ENCODE results near the gene CORO2B.
A peak's percentile ranks its signal among the peaks of the same experiment; 100 is the strongest.
"Not testable (repeated sequence)": the region's sequence is repeated elsewhere in the genome, so short reads cannot be mapped to it uniquely, and the experiment has no call there.

The CORO2B gene

DNA sequence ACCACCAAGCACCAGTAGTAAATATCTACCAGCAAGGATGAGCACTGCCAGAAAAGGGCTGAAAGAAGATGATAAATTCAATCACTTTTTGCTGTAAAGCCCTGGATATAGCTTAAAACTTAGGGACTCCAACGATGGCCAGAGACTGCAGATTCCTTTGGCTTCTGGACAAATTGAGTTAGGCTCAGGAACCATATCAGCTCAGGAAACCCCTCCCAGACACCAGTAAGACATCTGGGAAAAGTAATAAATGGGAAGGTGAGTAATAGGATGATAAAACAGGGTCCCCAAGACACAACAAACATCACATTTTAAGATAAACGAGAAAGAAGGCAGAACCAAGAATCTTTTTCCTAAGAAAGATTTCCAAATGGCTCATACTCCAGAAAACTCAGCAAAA, 176.9 kb downstream of the CORO2B start:
- DNase-seq (ENCODE audit: low spot score in 2 of 2), result no peak
- H3K4me1 ChIP-seq, result no peaks in the 10 kb centered on the region
- H3K27me3 ChIP-seq (ENCODE audit: low read depth), result peaks cover 12% of the 10 kb centered on the region
- no peaks in the 10 kb centered on the region for H3K36me3 ChIP-seq (replicated peaks)
- no peaks in the 10 kb centered on the region for H3K9me3 ChIP-seq
- no peak overlapping the region for H3K4me3 ChIP-seq
- in situ Hi-C loops (cut with MboI; ENCODE audit: low sequenced_read_pairs), result no loop called here

DNA sequence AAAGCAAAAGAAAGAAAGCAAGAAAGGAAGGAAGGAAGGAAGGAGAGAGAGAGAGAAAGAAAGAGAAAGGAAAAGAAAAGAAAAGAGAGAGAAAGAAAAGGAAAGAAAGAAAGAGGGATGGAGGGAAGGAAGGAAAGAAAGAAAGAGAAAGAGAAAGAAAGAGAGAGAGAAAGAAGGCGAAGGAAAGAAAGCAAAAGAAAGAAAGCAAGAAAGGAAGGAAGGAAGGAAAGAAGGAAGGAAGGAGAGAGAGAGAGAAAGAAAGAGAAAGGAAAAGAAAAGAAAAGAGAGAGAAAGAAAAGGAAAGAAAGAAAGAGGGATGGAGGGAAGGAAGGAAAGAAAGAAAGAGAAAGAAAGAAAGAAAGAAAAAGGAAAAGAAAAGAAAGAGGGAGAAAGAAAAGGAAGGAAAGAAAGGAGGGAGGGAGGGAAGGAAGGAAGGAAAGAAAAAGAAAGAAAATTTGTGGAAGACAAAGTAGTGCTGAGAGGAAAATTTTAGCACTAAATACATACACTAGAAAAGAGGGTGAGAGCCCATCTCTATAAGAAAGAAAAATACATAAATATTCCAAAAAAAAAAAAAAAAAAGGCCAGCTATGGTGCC, 181.3 kb downstream of the CORO2B start:
- H3K4me3 ChIP-seq; H3K36me3 ChIP-seq (replicated peaks); H3K4me1 ChIP-seq; in situ Hi-C loops (cut with MboI; ENCODE audit: low sequenced_read_pairs); H3K9me3 ChIP-seq; DNase-seq (ENCODE audit: low spot score in 2 of 2): not testable (repeated sequence)
- peaks cover 24% of the 10 kb centered on the region for H3K27me3 ChIP-seq (ENCODE audit: low read depth)

DNA sequence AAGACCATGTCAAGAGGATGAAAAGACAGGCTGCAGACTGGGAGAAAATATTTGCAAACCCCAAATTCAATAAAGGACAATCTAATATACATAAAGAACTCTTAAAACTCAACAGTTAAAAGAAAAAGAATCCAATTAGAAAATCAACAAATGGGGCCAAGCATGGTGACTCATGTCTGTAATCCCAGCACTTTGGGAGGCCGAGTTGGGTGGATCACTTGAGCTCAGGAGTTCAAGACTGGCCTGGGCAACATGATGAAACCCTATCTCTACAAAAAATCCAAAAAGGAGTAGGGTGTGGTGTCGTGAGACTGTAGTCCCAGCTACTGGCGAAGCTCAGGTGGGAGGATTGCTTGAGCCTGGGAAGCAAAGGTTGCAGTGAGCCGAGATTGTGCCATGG, 184.3 kb downstream of the CORO2B start:
- in situ Hi-C loops (cut with MboI; ENCODE audit: low sequenced_read_pairs), result no loop called here
- peak in 1 of 2 experiments; percentile 4 for DNase-seq (ENCODE audit: low spot score in 2 of 2)
- peaks cover 21% of the 10 kb centered on the region for H3K27me3 ChIP-seq (ENCODE audit: low read depth)

DNA sequence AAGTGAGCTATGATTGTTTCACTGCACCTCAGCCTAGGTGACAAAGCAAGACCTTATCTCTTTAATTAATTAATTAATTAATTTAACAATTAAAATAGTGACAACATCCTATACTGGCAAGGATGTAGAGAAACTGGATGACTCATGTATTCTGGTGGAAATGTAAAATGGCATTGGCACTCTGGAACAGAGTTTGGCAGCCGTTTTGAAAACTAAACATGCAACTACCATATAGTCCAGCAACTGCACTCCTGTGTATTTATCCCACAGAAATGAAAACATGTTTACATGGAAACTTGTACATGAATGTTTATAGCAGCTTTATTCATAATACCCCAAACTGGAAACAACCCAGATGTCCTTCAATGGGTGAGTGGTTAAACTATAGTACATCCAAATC, 185.3 kb downstream of the CORO2B start:
- in situ Hi-C loops (cut with MboI; ENCODE audit: low sequenced_read_pairs), result no loop called here
- DNase-seq (ENCODE audit: low spot score in 2 of 2), result no peak
- Histone ChIP-seq H3K27me3 (ENCODE audit: low read depth) (peaks cover 21% of the 10 kb centered on the region), H3K4me1 (0 out of 2 replicates have a peak, but pooled peaks cover 2% of the 10 kb centered on the region), H3K9me3 (no peaks in the 10 kb centered on the region), H3K4me3 (no peak overlapping the region), H3K36me3 (replicated peaks) (no peaks in the 10 kb centered on the region)

More for the DNA sequence above, 184.3 kb downstream of the CORO2B start:
- no peaks in the 10 kb centered on the region for H3K36me3 ChIP-seq (replicated peaks)
- no peak overlapping the region for H3K4me3 ChIP-seq
- H3K4me1 ChIP-seq, result 0 out of 2 replicates have a peak, but pooled peaks cover 2% of the 10 kb centered on the region
- no peaks in the 10 kb centered on the region for H3K9me3 ChIP-seq

DNA sequence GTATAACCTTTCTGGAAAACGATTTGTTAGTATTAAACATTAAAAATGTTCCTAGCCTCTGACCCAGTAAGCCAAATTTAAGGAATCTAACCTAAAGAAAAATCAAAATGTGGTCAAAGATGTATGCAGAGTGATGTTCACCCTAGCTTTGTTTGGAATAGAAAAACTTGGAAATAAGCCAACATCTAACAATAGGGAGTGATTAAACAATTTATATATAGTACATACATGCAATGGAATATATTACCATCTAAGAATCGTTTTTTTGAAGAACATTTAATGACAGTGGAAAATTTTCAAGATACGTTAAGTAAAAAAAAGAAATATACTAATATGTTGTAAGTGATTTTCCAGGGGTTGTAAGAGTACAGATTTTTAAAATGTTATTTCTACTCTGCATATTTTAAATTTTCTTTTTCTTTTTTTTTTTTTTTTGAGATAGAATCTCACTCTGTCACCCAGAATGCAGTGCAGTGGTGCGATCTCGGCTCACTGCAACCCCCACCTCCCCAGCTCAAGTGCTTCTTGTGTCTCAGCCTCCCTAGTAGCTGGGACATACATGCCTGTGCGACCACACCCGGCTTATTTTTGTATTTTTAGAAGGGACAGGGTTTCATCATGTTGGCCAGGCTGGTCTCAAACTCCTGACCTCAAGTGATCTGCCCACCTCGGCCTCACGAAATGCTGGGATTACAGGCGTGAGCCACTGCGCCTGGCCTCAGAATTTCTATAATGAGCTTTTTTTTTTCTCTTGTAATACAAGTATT, 187.0 kb downstream of the CORO2B start:
- in situ Hi-C loops (cut with MboI; ENCODE audit: low sequenced_read_pairs), result no loop called here
- H3K27me3 ChIP-seq (ENCODE audit: low read depth), result peaks cover 19% of the 10 kb centered on the region
- H3K4me1 ChIP-seq, result 0 out of 2 replicates have a peak, but pooled peaks cover 2% of the 10 kb centered on the region
- DNase-seq (ENCODE audit: low spot score in 2 of 2), result peak in 1 of 2 experiments; percentile 12
- H3K36me3 ChIP-seq (replicated peaks), result no peaks in the 10 kb centered on the region
- no peak overlapping the region for H3K4me3 ChIP-seq
- H3K9me3 ChIP-seq, result no peaks in the 10 kb centered on the region

DNA sequence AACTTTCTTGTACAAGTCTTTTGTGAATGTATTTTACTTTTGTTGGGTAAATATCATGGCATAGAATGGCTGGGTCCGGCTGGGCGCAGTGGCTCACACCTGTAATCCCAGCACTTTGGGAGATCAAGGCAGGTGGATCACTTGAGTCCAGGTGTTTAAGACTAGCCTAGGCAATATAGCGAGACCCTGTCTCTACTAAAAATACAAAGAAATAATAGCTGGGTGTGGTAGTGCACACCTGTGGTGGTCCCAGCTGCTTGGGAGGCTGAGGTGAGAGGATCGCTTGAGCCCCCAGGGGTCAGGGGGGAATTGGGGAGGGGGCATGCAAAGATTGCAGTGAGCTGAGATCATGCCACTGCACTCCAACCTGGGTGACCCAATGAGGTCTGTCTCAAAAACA, 189.0 kb downstream of the CORO2B start:
- in situ Hi-C loops (cut with MboI; ENCODE audit: low sequenced_read_pairs), result no loop called here
- Histone ChIP-seq H3K9me3 (no peaks in the 10 kb centered on the region), H3K4me3 (no peak overlapping the region), H3K27me3 (ENCODE audit: low read depth) (peaks cover 8% of the 10 kb centered on the region; the same call in 1 of the 2 replicates), H3K36me3 (replicated peaks) (no peaks in the 10 kb centered on the region), H3K4me1 (0 out of 2 replicates have a peak, but pooled peaks cover 2% of the 10 kb centered on the region)
- DNase-seq (ENCODE audit: low spot score in 2 of 2), result no peak

DNA sequence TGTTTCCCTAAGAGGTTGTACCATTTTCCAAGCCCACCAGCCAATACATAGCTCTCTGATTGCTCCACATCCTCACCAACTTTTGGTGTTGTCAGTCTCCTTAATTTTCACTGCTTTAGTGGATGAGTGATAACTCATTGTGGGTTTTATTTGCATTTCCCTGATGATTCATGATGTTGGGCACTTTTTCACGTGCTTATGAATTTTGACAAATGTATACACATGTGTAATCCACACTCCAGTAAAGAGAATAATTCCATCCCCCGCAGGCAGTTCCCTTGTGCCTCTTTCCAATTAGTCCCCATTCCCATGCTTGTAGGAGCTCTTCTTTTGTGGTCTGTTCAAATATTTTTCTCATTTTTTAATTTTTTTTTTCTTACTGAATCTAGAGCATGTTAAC, 189.5 kb downstream of the CORO2B start:
- peaks cover 5% of the 10 kb centered on the region; the same call in 1 of the 2 replicates for H3K27me3 ChIP-seq (ENCODE audit: low read depth)
- in situ Hi-C loops (cut with MboI; ENCODE audit: low sequenced_read_pairs), result no loop called here

DNA sequence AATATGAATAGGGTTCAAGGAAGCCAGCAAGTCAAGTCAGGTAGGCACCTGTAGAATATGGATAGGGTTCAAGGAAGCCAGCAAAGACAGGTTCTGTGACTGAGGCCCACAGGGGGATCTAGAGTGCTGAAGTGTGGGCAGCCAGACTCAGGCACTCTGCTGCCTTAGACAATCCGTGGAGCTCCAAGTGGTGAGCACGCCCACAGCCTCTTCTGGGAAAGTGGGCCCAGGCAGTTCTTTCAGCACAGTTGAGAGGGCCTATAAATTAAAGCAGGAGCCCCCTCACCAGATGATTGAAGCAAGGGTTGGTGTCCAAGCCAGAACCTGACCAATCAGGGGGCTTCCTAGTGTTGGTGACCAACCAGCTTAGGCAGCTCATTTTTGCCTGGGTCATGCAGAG, 190.9 kb downstream of the CORO2B start:
- DNase-seq (ENCODE audit: low spot score in 2 of 2), result no peak
- H3K36me3 ChIP-seq (replicated peaks), result no peaks in the 10 kb centered on the region
- no peaks in the 10 kb centered on the region; the same call in 1 of the 2 replicates for H3K27me3 ChIP-seq (ENCODE audit: low read depth)
- H3K4me3 ChIP-seq, result no peak overlapping the region
- H3K9me3 ChIP-seq, result no peaks in the 10 kb centered on the region
- in situ Hi-C loops (cut with MboI; ENCODE audit: low sequenced_read_pairs), result no loop called here
- H3K4me1 ChIP-seq, result 0 out of 2 replicates have a peak, but pooled peaks cover 2% of the 10 kb centered on the region

More for the DNA sequence above, 189.5 kb downstream of the CORO2B start:
- Histone ChIP-seq H3K9me3 (no peaks in the 10 kb centered on the region), H3K4me3 (no peak overlapping the region), H3K4me1 (0 out of 2 replicates have a peak, but pooled peaks cover 2% of the 10 kb centered on the region), H3K36me3 (replicated peaks) (no peaks in the 10 kb centered on the region)
- no peak for DNase-seq (ENCODE audit: low spot score in 2 of 2)

DNA sequence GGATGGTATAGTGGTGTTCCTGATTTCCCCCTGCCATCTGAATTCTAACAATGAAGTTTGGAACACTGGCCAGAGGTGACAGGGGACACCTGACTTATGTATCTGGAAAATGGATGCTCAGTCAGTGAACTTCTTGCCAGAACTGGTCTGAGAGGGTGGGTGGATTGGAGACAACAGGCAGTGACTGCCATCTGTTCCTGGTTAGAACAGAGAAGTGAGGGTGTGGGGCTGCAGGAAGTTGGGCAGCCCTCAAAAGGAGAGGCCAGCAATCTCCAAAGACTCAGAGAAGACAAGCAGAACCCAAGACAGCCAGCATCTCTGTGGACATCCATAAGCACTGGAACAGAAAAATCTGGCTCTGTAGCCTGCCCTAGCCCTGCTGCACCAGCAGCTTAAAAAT, 191.4 kb downstream of the CORO2B start:
- H3K4me1 ChIP-seq, result 0 out of 2 replicates have a peak, but pooled peaks cover 2% of the 10 kb centered on the region
- DNase-seq (ENCODE audit: low spot score in 2 of 2), result no peak
- in situ Hi-C loops (cut with MboI; ENCODE audit: low sequenced_read_pairs), result no loop called here
- H3K4me3 ChIP-seq, result no peak overlapping the region
- no peaks in the 10 kb centered on the region; the same call in 1 of the 2 replicates for H3K27me3 ChIP-seq (ENCODE audit: low read depth)
- H3K36me3 ChIP-seq (replicated peaks), result no peaks in the 10 kb centered on the region
- no peaks in the 10 kb centered on the region for H3K9me3 ChIP-seq

DNA sequence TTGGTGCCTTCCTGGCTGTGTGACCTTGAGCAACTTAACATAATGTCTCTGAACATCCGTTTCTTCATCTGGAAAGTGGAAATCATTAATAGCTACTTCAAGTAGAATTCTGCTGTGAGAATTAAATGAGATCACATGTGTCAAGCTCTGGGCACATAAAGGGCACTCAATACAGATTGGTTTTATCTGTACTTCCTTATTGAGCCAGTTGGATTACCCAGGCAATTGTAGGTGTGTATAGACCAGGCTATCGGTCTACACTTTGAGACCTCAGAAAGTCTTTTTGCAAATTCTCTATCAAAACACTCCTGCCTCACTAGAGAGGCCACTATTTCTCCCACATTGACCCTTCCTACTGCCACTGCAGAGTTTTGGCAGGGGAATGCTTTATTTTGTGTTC, 194.2 kb downstream of the CORO2B start:
- Histone ChIP-seq H3K36me3 (replicated peaks) (peaks cover 10% of the 10 kb centered on the region), H3K4me1 (no peaks in the 10 kb centered on the region), H3K9me3 (no peaks in the 10 kb centered on the region), H3K27me3 (ENCODE audit: low read depth) (no peaks in the 10 kb centered on the region), H3K4me3 (no peak overlapping the region)
- no peak for DNase-seq (ENCODE audit: low spot score in 2 of 2)
- in situ Hi-C loops (cut with MboI; ENCODE audit: low sequenced_read_pairs), result no loop called here

DNA sequence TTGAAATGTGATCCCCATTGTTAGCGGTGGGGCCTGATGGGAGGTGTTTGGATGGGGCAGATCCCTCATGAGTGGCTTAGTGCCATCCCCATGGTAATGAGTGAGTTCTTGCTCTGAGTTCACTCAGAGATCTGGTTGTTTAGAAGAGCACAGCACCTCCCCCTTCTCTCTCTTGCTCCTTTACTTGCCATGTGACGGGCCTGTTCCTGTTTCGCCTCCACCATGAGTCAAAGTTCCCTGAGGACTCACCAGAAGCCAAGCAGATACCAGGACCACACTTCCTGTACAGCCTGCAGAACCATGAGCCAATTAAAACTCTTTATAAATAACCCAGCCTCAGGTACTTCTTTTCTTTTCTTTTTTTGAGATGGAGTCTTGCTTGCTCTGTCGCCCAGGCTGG, 195.3 kb downstream of the CORO2B start:
- H3K9me3 ChIP-seq, result no peaks in the 10 kb centered on the region
- H3K36me3 ChIP-seq (replicated peaks), result peaks cover 21% of the 10 kb centered on the region
- no peaks in the 10 kb centered on the region for H3K4me1 ChIP-seq
- no peak overlapping the region for H3K4me3 ChIP-seq
- in situ Hi-C loops (cut with MboI; ENCODE audit: low sequenced_read_pairs), result no loop called here
- no peak for DNase-seq (ENCODE audit: low spot score in 2 of 2)
- no peaks in the 10 kb centered on the region for H3K27me3 ChIP-seq (ENCODE audit: low read depth)

DNA sequence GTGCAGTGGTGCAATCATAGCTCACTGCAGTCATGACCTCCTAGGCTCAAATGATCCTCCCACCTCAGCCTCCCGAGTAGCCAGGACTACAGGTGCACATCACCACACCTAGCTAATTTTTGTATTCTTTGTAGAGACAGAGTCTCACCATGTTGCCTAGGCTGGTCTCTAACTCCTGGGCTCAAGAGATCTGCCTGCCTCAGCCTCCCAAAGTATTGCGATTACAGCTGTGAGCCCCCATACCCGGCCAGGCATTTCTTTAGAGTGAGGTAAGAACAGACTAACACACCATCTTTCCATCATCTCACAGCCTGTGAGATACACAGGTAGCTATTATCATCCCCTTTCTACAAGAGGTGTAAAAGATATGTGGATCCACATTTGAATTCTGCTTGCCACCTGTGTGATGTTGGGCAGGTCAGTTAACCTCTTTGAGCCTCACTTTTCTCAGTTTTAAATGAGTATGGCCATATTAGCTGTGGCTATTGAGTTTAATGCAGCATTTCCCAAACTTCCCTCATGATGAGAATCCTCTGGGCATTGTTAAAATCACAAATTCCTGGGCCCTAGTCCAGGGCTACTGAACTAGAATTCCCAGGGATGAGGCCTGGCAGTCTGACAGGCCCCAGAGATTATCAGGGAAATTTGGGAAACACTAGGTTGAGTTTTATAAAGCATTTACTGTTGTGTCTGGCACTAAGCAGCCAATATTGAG, 195.9 kb downstream of the CORO2B start:
- H3K9me3 ChIP-seq, result no peaks in the 10 kb centered on the region
- in situ Hi-C loops (cut with MboI; ENCODE audit: low sequenced_read_pairs), result no loop called here
- no peak for DNase-seq (ENCODE audit: low spot score in 2 of 2)
- peaks cover 25% of the 10 kb centered on the region for H3K36me3 ChIP-seq (replicated peaks)
- H3K4me3 ChIP-seq, result no peak overlapping the region
- no peaks in the 10 kb centered on the region for H3K4me1 ChIP-seq
- H3K27me3 ChIP-seq (ENCODE audit: low read depth), result no peaks in the 10 kb centered on the region

DNA sequence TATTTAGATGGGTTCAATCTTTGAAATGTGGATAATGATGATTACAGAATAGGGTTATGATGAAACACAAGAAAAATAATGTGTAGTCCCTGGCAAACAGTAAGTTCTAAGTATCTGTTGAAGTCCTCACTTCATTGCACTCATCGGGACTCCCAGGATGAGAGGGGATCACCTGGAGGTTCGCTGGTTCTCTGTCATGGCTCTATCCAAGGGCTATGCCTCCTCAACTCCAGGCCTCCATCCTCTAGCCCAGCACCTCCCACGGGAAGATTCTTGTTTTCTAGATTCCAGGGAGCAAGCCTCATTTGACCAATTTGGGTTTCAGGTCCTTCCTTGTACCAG, 196.4 kb downstream of the CORO2B start:
- no peaks in the 10 kb centered on the region for H3K4me1 ChIP-seq
- peaks cover 29% of the 10 kb centered on the region for H3K36me3 ChIP-seq (replicated peaks)
- no peak overlapping the region for H3K4me3 ChIP-seq
- in situ Hi-C loops (cut with MboI; ENCODE audit: low sequenced_read_pairs), result no loop called here
- H3K27me3 ChIP-seq (ENCODE audit: low read depth), result no peaks in the 10 kb centered on the region
- DNase-seq (ENCODE audit: low spot score in 2 of 2), result no peak
- no peaks in the 10 kb centered on the region for H3K9me3 ChIP-seq

All from HAP-1 (cell line).